ENCODE measurements around the gene ABCB6.
A peak's percentile ranks its signal among the peaks of the same experiment; 100 is the strongest.

The ABCB6 gene

DNA sequence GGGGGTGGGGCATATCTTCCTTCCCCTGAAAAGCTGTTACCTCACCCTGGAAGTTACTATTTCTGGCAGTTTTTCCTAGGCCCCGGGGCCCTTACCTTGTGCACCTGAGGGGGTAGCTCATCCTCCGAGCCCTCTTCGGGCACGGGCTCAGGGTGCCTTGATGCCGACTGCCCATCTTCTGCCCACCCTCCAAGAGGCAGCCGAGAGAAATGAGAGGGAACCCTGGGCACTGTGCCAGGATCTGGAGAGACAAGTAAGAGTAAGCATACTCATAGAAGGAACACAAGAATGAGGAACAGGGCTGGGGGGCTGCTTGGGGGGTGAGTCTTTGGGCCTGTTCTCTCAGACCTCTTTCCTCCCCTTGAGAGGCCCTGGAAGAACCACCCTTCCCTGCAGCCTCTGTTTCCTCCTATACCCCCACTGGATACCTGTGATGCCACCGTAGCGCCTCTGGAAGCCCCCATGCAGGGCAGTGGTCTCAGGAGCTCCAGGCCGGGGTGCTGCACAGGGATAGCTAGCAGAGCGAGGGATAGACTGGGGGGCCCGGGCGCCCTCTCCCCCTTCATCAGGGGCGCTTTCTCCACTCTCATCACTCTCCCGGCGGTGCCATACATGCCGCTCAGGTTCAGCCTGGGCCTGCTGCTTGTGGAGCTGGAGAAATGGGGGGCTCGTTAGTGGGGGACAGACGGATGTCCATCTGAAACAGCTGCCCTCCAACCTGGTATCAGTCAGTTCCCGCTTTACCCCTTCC, 2.1 kb upstream of the ABCB6 start:
- Histone ChIP-seq H3K4me2 (ENCODE audit: low read length, poor library complexity, severe bottlenecking) (no peak overlapping the region), H2BK15ac (ENCODE audit: low read depth, poor library complexity, severe bottlenecking) (no peak overlapping the region), H4K91ac (ENCODE audit: low read length) (no peak overlapping the region), H3K23ac (ENCODE audit: low read length in 2 of 2) (no peak overlapping the region), H2BK120ac (ENCODE audit: low read depth, low read length) (no peak overlapping the region), H3K27me3 (ENCODE audit: control insufficient read depth in 1 of 2, insufficient read depth in 1 of 2, low read length in 2 of 2) (no peaks in the 10 kb centered on the region), H3K14ac (ENCODE audit: low read length in 2 of 2) (no peak overlapping the region), H4K8ac (ENCODE audit: low read length) (no peak overlapping the region), H2BK12ac (ENCODE audit: low read length in 2 of 2) (no peak overlapping the region), H3K9me3 (ENCODE audit: control insufficient read depth, low read length) (no peaks in the 10 kb centered on the region), H3K9ac (ENCODE audit: low read length) (no peak overlapping the region), H3K4me1 (ENCODE audit: control insufficient read depth, insufficient read depth, low read depth, low read length) (peaks cover 15% of the 10 kb centered on the region), H3K79me1 (replicated peaks; ENCODE audit: low read length, poor library complexity, severe bottlenecking) (peaks cover 38% of the 10 kb centered on the region), H2BK5ac (ENCODE audit: low read depth, low read length, poor library complexity, severe bottlenecking) (no peak overlapping the region), H3K4ac (ENCODE audit: low read depth in 1 of 2, low read length in 2 of 2) (no peak overlapping the region), H2AFZ (ENCODE audit: low read depth, low read length) (no peak overlapping the region), H2AK5ac (ENCODE audit: low read length, severe bottlenecking) (no peak overlapping the region), H3K36me3 (ENCODE audit: control insufficient read depth in 1 of 2, insufficient read depth in 2 of 2, low read depth in 1 of 2, low read length in 2 of 2) (peaks cover 73 to 74% of the 10 kb centered on the region in 2 experiments), H3K4me3 (ENCODE audit: insufficient read depth in 1 of 2, low read depth in 1 of 2, low read length in 2 of 2) (no peak overlapping the region), H3K18ac (ENCODE audit: low read depth in 1 of 2, low read length in 2 of 2) (no peak overlapping the region), H3K27ac (ENCODE audit: low read length, poor library complexity, severe bottlenecking) (no peak overlapping the region)
- 94% methylated on average over 14 of the region's 19 CpGs for WGBS
- no peak for DNase-seq

GRCh38 chr2:219219784-219220532, 1.2 kb upstream of the ABCB6 start:
- H2AK5ac ChIP-seq (ENCODE audit: low read length, severe bottlenecking): no peak overlapping the region
- H3K79me1 ChIP-seq (replicated peaks; ENCODE audit: low read length, poor library complexity, severe bottlenecking): peaks cover 29% of the 10 kb centered on the region
- no peaks in the 10 kb centered on the region for H3K9me3 ChIP-seq (ENCODE audit: control insufficient read depth, low read length)
- H3K4me1 ChIP-seq (ENCODE audit: control insufficient read depth, insufficient read depth, low read depth, low read length): peaks cover 15% of the 10 kb centered on the region
- no peak overlapping the region for H2BK12ac ChIP-seq (ENCODE audit: low read length in 2 of 2)
- DNase-seq: no peak
- H2BK5ac ChIP-seq (ENCODE audit: low read depth, low read length, poor library complexity, severe bottlenecking): no peak overlapping the region
- peaks cover 66 to 74% of the 10 kb centered on the region in 2 experiments for H3K36me3 ChIP-seq (ENCODE audit: control insufficient read depth in 1 of 2, insufficient read depth in 2 of 2, low read depth in 1 of 2, low read length in 2 of 2)
- WGBS: 97% methylated on average over 17 of the region's 18 CpGs
- no peak overlapping the region for H3K18ac ChIP-seq (ENCODE audit: low read depth in 1 of 2, low read length in 2 of 2)
- no peak overlapping the region for H3K4ac ChIP-seq (ENCODE audit: low read depth in 1 of 2, low read length in 2 of 2)
- H4K8ac ChIP-seq (ENCODE audit: low read length): no peak overlapping the region
- H3K4me2 ChIP-seq (ENCODE audit: low read length, poor library complexity, severe bottlenecking): no peak overlapping the region
- no peak overlapping the region for H4K91ac ChIP-seq (ENCODE audit: low read length)
- H2BK120ac ChIP-seq (ENCODE audit: low read depth, low read length): no peak overlapping the region
- peak overlapping the region; percentile 93 for H3K9ac ChIP-seq (ENCODE audit: low read length)
- H2BK15ac ChIP-seq (ENCODE audit: low read depth, poor library complexity, severe bottlenecking): no peak overlapping the region
- no peak overlapping the region for H3K14ac ChIP-seq (ENCODE audit: low read length in 2 of 2)
- no peak overlapping the region for H3K23ac ChIP-seq (ENCODE audit: low read length in 2 of 2)
- H3K27ac ChIP-seq (ENCODE audit: low read length, poor library complexity, severe bottlenecking): no peak overlapping the region
- no peak overlapping the region for H3K4me3 ChIP-seq (ENCODE audit: insufficient read depth in 1 of 2, low read depth in 1 of 2, low read length in 2 of 2)
- H2AFZ ChIP-seq (ENCODE audit: low read depth, low read length): no peak overlapping the region
- H3K27me3 ChIP-seq (ENCODE audit: control insufficient read depth in 1 of 2, insufficient read depth in 1 of 2, low read length in 2 of 2): no peaks in the 10 kb centered on the region

DNA sequence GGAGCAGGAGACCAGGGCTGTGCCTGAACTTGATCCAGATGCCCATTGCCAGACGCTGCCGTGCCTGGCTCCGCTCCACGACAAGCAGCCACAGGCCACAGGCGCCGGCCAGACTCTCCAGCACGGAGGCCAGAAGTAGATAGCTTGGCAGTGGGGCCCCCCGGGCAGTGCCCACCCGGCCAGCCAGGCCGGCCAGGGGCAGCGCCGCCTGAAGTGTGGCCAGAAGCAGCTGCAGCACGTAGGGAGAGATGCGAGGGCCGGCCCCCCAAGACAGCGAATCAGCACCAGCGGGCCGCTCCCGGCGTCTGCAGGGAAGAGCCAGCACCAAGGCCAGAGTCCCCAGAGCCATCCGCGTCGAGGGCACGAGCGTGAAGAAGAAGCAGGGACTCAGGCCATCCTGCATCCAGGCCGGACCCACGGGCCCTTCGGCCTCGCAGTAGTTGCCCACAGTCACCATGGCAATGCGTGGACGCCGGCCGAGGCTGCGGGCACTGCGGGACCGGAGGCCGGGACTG, 484 bp downstream of the ABCB6 start:
- Histone ChIP-seq H3K4me2 (ENCODE audit: low read length, poor library complexity, severe bottlenecking) (peak overlapping the region; percentile 92), H2BK5ac (ENCODE audit: low read depth, low read length, poor library complexity, severe bottlenecking) (peak overlapping the region; percentile 21), H4K91ac (ENCODE audit: low read length) (peak overlapping the region; percentile 88), H2AK5ac (ENCODE audit: low read length, severe bottlenecking) (no peak overlapping the region), H3K18ac (ENCODE audit: low read depth in 1 of 2, low read length in 2 of 2) (peak overlapping the region; percentile 79 to 95), H2BK15ac (ENCODE audit: low read depth, poor library complexity, severe bottlenecking) (peak overlapping the region; percentile 95), H3K9ac (ENCODE audit: low read length) (peak overlapping the region; percentile 93), H3K79me1 (replicated peaks; ENCODE audit: low read length, poor library complexity, severe bottlenecking) (peaks cover 19% of the 10 kb centered on the region), H3K4me1 (ENCODE audit: control insufficient read depth, insufficient read depth, low read depth, low read length) (peaks cover 15% of the 10 kb centered on the region), H2BK120ac (ENCODE audit: low read depth, low read length) (peak overlapping the region; percentile 74), H3K14ac (ENCODE audit: low read length in 2 of 2) (peak overlapping the region in 1 of 2 experiments; percentile 88), H2BK12ac (ENCODE audit: low read length in 2 of 2) (peak overlapping the region; percentile 11 to 64), H4K8ac (ENCODE audit: low read length) (peak overlapping the region; percentile 88), H2AFZ (ENCODE audit: low read depth, low read length) (peak overlapping the region; percentile 75), H3K27me3 (ENCODE audit: control insufficient read depth in 1 of 2, insufficient read depth in 1 of 2, low read length in 2 of 2) (no peaks in the 10 kb centered on the region), H3K27ac (ENCODE audit: low read length, poor library complexity, severe bottlenecking) (peak overlapping the region; percentile 86), H3K23ac (ENCODE audit: low read length in 2 of 2) (peak overlapping the region; percentile 18 to 31), H3K4me3 (ENCODE audit: insufficient read depth in 1 of 2, low read depth in 1 of 2, low read length in 2 of 2) (peak overlapping the region; percentile 59 to 72), H3K4ac (ENCODE audit: low read depth in 1 of 2, low read length in 2 of 2) (peak overlapping the region; percentile 83 to 89), H3K9me3 (ENCODE audit: control insufficient read depth, low read length) (no peaks in the 10 kb centered on the region), H3K36me3 (ENCODE audit: control insufficient read depth in 1 of 2, insufficient read depth in 2 of 2, low read depth in 1 of 2, low read length in 2 of 2) (peaks cover 66 to 74% of the 10 kb centered on the region in 2 experiments)
- DNase-seq: peak; percentile 92
- WGBS: under 1% methylated on average over 37 of the region's 37 CpGs

DNA sequence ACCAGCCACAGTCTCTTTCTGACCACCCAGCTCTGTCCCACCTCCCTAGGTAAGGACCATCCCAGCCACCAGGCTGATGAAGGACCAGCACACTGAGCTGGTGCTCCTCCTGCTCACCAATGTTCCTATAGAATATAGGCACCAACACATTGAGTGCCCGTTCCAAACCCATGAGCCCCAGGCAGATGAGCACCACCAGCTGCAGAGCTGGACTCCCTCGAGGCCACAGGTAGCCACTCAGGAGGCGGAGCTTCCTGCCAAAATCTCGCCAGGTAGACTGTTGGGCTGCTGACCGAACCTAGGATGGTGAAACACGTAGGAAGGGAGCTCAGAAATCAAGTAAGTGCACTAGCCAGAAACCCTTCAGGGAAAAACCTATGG, 2.2 kb downstream of the ABCB6 start:
- whole genome bisulfite sequencing: 97% methylated on average over 6 of the region's 6 CpGs
- H2AFZ ChIP-seq (ENCODE audit: low read depth, low read length): no peak overlapping the region
- no peak overlapping the region for H4K8ac ChIP-seq (ENCODE audit: low read length)
- H3K23ac ChIP-seq (ENCODE audit: low read length in 2 of 2): no peak overlapping the region
- H2BK5ac ChIP-seq (ENCODE audit: low read depth, low read length, poor library complexity, severe bottlenecking): no peak overlapping the region
- H3K9me3 ChIP-seq (ENCODE audit: control insufficient read depth, low read length): no peaks in the 10 kb centered on the region
- peaks cover 63 to 72% of the 10 kb centered on the region in 2 experiments for H3K36me3 ChIP-seq (ENCODE audit: control insufficient read depth in 1 of 2, insufficient read depth in 2 of 2, low read depth in 1 of 2, low read length in 2 of 2)
- H2AK5ac ChIP-seq (ENCODE audit: low read length, severe bottlenecking): no peak overlapping the region
- no peak overlapping the region for H3K18ac ChIP-seq (ENCODE audit: low read depth in 1 of 2, low read length in 2 of 2)
- H3K27ac ChIP-seq (ENCODE audit: low read length, poor library complexity, severe bottlenecking): no peak overlapping the region
- H3K14ac ChIP-seq (ENCODE audit: low read length in 2 of 2): peak overlapping the region in 1 of 2 experiments; percentile 48
- H3K4me1 ChIP-seq (ENCODE audit: control insufficient read depth, insufficient read depth, low read depth, low read length): peaks cover 15% of the 10 kb centered on the region
- peak overlapping the region in 1 of 2 experiments; percentile 47 for H2BK12ac ChIP-seq (ENCODE audit: low read length in 2 of 2)
- no peak overlapping the region for H2BK120ac ChIP-seq (ENCODE audit: low read depth, low read length)
- DNase-seq: no peak
- H3K4me2 ChIP-seq (ENCODE audit: low read length, poor library complexity, severe bottlenecking): no peak overlapping the region
- no peak overlapping the region for H2BK15ac ChIP-seq (ENCODE audit: low read depth, poor library complexity, severe bottlenecking)
- H3K79me1 ChIP-seq (replicated peaks; ENCODE audit: low read length, poor library complexity, severe bottlenecking): peaks cover 17% of the 10 kb centered on the region
- H3K4ac ChIP-seq (ENCODE audit: low read depth in 1 of 2, low read length in 2 of 2): no peak overlapping the region
- H3K9ac ChIP-seq (ENCODE audit: low read length): peak overlapping the region; percentile 53
- no peak overlapping the region for H3K4me3 ChIP-seq (ENCODE audit: insufficient read depth in 1 of 2, low read depth in 1 of 2, low read length in 2 of 2)
- H3K27me3 ChIP-seq (ENCODE audit: control insufficient read depth in 1 of 2, insufficient read depth in 1 of 2, low read length in 2 of 2): no peaks in the 10 kb centered on the region
- no peak overlapping the region for H4K91ac ChIP-seq (ENCODE audit: low read length)

Data from mesenchymal stem cell (in vitro differentiated cells and primary cell).